ENCODE data around the gene SLC1A2.

SLC1A2 gene

DNA sequence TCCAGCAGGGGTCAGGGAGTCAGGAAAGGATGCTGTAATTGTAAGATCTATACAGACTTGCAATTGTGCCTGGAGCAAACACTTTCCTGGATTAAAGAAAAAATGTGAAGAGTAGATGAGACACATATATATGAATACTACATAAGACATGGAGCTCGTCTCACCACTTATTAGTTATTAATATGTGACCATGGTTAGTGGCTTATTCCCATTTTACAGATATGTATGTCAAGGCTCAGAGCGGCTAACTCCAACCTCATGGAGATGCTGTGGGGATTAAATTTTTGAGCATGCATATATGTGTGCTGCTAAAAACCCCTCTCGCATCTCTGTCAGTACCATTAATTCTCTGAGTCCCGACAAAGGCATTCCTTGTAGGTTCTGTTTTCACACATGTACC lies 125.7 kb downstream of the SLC1A2 start:
- DNase-seq = no peak

- DNase-seq = no peak
These were observed 126.3 kb downstream of the SLC1A2 start for GRCh38 chr11:35293035-35293434.

- peak; percentile 68 for DNase-seq
These were observed 127.1 kb downstream of the SLC1A2 start for GRCh38 chr11:35292279-35292678.

- DNase-seq = no peak
These were observed 128.5 kb downstream of the SLC1A2 start for GRCh38 chr11:35290876-35291275.

- no peak for DNase-seq
These were observed 129.5 kb downstream of the SLC1A2 start for GRCh38 chr11:35289821-35290220.

DNA sequence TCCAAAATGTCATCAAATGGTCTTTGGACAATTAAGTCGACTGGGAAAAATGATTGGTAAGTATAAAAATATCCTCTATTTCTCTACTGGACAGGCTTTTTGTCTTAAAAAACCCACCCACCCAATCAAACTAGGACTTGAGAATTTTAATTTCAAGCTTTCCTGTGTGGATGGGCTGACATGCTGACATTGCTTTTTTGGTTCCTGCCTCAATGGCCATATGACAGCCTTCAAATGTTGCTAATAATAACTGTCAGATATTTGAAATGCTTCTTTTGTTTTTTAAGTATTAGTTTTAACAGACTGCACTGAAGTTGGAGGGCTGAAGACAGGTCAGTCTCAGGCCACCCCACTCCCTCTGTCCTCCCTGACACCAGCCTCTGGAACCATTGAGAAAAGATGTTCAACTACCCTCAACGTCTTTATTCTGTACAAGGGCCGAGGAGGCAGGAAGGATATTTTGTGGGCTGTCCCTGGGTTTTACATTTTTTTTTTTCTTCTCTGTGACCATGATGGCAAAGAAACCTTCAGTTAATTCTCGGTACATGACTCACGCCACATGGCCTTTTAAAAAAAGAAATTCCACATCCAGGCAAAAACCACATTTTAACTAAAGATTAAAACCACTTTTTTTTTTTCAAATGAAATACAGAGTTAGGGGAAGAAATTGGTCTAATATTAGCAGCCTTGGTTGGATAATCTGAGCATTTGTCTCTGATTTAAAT lies 130.4 kb downstream of the SLC1A2 start:
- DNase-seq = no peak

- DNase-seq = no peak
These were observed 131.0 kb downstream of the SLC1A2 start for GRCh38 chr11:35288309-35288708.

- no peak for DNase-seq
These were observed 131.9 kb downstream of the SLC1A2 start for GRCh38 chr11:35287344-35287890.

GRCh38 chr11:35286126-35286525 lies 133.2 kb downstream of the SLC1A2 start:
- DNase-seq = no peak

DNA sequence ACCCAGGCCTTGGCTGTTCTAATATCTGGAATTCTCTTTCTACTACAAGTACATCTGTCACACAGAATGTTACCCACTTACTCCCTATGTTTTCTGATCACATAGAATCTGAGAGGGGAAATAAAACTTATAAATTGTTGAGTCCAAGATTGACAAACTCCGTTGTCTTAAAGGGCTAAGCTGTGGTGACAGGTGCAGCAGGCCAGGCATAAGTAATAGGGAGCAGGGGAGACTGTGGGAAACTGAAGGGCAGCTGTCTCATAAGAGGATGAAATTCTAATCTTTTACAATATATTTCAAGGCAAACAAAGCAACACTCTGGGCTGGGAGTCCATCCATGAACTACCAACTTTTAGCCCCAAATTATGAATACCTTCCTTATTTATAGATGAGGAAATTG lies 133.9 kb downstream of the SLC1A2 start:
- no peak for DNase-seq

DNA sequence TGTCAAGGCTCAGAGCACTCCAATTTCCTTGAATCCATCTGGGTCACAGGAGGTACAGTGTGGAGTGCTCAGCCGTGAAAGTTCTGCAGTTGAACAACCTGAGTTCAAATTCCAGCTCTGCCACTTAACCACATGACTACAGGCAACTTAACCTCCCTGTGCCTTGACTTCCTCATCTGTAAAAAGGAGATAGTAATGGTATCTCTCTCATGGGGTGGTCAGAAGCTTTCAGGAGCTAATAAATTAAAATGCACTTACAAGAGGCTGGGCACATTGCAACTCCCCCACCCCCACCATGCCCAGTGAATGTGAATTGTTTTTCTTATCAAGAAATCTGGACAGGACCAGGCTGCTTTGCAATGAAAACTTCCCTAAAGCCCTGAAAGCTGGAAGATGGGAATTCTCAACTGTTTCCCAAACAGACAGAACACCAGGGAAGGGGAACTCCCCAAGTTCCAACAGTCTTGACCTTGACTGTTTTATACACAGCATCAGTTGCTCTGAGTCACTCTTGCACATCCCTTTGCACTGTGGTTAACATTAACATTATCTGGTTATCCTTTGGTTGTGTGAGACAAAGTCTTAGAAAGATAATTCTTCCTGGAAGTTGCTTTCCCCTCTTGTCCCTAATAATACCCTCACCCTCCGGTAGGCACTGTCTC lies 137.0 kb downstream of the SLC1A2 start:
- DNase-seq = no peak

- DNase-seq = no peak
These were observed 138.1 kb downstream of the SLC1A2 start for GRCh38 chr11:35281169-35281688.

DNA sequence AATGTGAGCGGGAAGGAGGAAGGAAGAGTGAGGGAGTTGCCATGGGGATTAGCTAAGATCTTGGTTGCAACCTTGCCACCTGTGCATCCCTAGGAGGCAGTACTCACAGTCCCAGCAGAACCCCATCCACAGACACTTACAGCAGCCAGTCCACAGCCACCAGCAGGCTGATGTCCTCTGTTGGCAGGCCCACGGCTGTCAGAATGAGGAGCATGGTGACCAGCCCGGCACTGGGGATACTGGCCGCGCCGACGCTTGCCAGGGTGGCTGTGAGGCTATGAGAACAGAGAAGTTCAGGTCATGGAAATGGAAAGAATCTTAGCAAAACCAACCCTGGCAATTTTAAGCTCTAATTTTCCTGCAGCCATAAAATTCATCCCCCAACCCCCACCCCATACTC lies 138.6 kb downstream of the SLC1A2 start:
- no peak for DNase-seq

GRCh38 chr11:35277827-35278226 lies 141.5 kb downstream of the SLC1A2 start:
- DNase-seq = no peak

- no peak for DNase-seq
These were observed 142.8 kb downstream of the SLC1A2 start for GRCh38 chr11:35276396-35277145.

- no peak for DNase-seq
These were observed 143.6 kb downstream of the SLC1A2 start for GRCh38 chr11:35275786-35276170.

- DNase-seq = peak; percentile 74
These were observed 144.2 kb downstream of the SLC1A2 start for GRCh38 chr11:35274909-35275785.

DNA sequence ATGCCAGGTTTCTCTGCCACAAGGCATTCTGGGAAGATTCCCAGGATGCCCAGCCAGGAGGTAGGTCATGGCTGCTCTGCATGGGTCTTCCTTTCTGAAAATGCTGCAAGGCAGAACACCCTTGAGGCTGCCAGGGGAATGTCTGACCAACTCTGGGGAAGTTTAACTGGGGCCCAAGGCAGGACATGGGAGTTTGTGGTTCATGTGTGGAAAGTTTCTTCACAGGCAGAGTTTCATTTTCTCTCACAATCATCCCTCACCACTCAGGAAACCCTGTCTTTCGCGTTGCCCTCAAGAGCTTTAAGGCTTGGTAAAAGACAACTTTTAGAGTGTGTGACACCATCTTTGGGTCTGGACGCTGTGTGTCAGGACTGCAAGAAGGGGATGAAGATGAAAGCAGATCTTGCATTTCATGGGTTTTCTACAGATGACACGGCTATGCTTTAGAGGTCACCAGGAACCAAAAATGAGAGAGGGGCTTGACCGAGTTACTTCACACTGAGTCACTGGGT lies 146.9 kb downstream of the SLC1A2 start:
- DNase-seq = no peak

DNA sequence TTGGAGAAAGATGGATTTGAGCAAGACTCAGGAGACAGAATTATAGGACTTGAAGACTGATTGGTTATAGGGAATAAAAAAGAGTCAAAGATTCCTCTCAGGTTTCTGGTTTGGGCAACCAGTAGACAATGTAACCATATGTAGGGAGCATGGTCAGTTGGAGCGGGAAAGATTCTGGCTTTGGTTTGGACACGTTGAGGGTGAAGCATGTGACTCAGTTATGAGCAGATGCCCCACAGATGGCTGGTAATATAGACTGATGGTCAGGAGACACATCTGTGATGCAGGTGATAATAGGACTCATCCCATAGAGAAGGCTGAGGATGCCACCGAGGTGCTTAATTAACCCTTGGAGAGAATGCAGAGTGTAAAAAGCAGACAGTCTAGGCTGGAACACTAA lies 148.3 kb downstream of the SLC1A2 start:
- no peak for DNase-seq

DNA sequence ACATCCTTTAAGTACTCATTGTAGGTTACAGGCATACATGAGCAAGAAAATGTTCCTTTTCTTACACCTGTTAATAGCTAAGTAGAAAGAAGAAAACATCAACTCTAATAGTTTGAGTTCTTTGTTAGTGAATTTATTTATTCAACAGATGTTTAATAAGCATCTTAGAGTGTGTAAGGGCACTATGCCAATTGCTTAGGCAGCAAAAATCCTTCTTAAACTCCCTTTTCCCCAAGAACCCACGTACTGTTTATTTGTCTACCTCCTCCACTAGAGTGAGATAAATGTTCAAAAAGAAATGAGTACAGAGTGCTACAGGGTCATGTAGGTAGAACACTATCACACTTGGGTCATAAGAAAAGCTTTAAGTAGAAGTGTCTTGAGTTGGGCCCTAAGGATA lies 149.0 kb downstream of the SLC1A2 start:
- peak; percentile 15 for DNase-seq

- no peak for DNase-seq
These were observed 151.9 kb downstream of the SLC1A2 start for GRCh38 chr11:35267504-35267903.

- no peak for DNase-seq
These were observed 153.5 kb downstream of the SLC1A2 start for GRCh38 chr11:35265755-35266454.

All from NCI-H1105 treated with DMSO at 0.1 percent for 48 hours (cell line).